Retina (tissue), 1 donor: ENCODE results near the gene DCUN1D2.

Experiments
- DNase-seq: peaks from one replicate; pipeline ENCODE4 v3.0.0-alpha.2; 2016

Gene DCUN1D2

GRCh38 chr13:113518076-113518803 lies 27.7 kb upstream of the DCUN1D2 start:
- no peak for DNase-seq

- DNase-seq: no peak
Observed at GRCh38 chr13:113514847-113515246, 24.3 kb upstream of the DCUN1D2 start.

DNA sequence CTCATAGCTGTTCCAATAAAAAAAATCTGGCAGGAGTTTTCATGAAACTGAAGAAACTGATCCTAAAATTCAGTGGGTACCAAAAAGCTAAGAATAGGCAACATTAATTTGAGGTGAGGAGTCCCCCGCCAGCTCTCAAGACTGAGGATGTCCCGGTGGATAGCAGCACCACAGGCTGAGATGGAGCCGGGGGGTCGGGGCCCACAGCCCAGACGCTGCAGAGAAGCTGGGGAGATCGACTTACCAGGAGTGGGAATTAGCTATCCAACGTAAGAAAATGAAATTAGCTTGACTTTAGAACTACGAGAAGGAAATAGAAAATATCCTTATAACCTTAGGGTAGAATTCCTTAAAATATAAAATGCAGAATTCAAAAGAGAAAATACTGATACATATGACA lies 23.2 kb upstream of the DCUN1D2 start:
- no peak for DNase-seq

DNA sequence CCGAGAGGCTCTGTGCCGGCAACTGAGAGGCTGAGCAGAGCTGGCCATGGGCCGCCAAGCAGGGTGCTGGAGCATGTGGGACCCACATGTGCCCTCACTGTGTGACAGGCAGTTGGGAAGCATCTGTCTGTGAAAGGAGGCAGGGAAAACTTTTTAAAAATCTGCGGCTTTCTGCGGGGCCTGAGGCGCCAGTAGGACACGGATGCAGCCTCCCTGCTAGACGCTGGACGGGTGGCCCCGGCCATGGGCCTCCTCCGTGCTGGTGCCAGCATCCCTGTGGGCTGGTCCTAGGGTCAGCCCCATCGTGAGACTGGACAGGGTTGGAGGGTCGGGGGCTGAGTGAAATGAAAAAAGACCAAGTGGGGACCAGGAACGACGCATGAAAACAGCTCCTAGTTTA lies 20.9 kb upstream of the DCUN1D2 start:
- no peak for DNase-seq

DNA sequence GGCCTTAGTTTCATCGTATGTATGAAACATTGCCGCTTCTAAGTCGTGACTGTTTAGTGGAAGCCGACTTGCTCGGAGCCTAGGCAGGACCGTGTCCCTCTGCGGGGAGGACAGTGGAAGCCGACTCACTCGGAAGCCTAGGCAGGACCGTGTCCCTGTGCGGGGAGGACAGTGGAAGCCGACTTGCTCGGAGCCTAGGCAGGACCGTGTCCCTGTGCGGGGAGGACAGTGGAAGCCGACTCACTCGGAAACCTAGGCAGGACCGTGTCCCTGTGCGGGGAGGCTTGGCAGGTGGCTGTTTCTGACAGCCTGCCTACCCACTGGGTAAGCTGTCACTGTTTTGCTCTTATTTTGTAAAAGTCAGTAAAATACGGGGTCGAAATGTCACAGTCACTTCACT lies 20.4 kb upstream of the DCUN1D2 start:
- no peak for DNase-seq

DNA sequence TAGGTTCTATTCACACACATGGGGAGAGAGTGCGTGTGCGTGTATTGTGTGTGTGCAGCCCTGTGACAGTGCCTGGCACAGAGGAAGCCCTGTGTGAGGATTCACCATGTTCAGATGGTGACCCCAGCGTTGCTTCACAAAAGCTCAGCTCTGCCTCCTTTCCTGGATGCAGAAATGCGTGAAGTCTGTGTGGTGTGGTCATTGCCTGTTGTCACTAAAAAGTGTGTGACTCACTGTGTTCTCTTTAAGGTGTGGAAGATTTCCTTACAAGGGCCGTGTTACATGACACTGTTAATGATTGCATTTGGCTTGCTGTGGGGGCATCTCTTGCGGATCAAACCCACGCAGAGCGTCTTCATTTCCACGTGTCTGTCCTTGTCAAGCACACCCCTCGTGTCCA lies 19.5 kb upstream of the DCUN1D2 start:
- DNase-seq: no peak

DNA sequence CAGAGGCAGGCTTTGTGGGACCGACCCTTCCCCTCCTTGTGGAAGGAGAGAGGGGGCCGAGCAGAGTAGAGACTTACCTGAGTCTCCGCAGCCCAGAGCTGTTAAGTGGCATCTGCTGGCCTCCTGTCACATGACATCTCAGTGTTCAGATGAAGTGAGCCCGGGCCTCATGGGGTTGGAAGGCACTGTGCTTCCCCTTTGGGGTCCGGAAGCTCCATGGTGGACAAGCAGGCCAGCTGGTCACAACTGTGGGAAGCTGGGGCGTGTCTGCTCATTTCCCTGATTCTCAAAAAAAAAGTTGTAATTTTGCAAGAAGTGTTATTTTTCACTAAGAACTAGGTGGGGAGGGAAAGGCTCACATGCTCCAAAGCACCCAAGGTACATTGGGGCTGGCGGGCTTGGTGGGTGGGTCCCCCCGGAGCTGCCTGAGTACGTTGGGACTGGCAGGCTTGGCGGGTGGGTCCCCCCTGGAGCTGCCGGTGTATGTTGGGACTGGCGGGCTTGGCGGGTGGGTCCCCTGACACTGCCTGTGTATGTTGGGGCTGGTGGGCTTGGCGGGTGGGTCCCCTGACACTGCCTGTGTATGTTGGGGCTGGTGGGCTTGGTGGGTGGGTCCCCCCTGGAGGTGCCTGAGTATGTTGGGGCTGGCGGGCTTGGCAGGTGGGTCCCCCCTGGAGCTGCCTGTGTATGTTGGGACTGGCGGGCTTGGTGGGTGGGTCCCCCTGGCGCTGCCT lies 18.2 kb upstream of the DCUN1D2 start:
- no peak for DNase-seq

- DNase-seq: no peak
Observed at GRCh38 chr13:113507505-113508345, 17.2 kb upstream of the DCUN1D2 start.

DNA sequence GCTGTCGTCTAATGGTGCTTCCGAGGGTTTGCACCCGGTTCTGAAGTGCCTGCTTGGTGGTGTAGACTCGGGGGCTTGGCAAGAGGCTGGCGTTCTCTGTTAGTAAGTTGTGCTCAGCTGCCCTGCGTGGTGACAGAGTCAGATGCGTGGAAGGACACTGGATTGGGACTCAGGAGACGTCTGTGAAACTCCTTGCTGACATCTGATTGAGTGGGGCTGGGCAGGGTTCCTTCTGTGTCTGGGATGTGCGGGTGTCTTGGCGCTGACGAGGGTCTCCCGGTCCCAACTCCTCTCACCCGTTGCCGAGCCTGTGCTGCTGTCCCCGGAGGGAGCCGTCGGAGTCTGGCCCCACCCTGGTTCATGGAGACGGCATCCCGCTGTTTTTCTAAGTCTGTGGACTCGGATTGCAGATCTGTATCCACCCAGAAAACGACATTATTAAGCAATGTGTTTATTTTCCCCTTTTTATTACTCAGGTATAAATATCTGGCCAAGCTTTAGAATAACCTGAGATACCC lies 16.4 kb upstream of the DCUN1D2 start:
- DNase-seq: no peak

GRCh38 chr13:113506025-113506685 lies 15.6 kb upstream of the DCUN1D2 start:
- no peak for DNase-seq

- no peak for DNase-seq
Observed at GRCh38 chr13:113502686-113503085, 12.2 kb upstream of the DCUN1D2 start.

GRCh38 chr13:113500530-113501265 lies 10.2 kb upstream of the DCUN1D2 start:
- DNase-seq: no peak

GRCh38 chr13:113499936-113500335 lies 9.4 kb upstream of the DCUN1D2 start:
- no peak for DNase-seq

GRCh38 chr13:113498905-113499304 lies 8.4 kb upstream of the DCUN1D2 start:
- DNase-seq: no peak

DNA sequence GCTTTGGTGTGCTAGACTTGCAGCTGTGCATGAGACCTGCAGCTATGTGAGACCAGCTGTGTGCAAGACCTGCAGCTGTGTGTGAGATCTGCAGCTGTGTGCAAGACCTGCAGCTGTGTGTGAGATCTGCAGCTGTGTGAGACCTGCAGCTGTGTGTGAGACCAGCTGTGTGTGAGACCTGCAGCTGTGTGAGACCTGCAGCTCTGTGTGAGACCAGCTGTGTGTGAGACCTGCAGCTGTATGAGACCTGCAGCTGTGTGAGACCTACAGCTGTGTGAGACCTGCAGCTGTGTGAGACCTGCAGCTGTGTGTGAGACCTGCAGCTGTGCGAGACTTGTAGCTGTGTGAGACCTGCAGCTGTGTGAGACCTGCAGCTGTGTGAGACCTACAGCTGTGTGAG lies 6.7 kb upstream of the DCUN1D2 start:
- no peak for DNase-seq

- peak; percentile 55 for DNase-seq
Observed at GRCh38 chr13:113495494-113496210, 5.1 kb upstream of the DCUN1D2 start.

GRCh38 chr13:113493315-113493951 lies 2.9 kb upstream of the DCUN1D2 start:
- DNase-seq: no peak

DNA sequence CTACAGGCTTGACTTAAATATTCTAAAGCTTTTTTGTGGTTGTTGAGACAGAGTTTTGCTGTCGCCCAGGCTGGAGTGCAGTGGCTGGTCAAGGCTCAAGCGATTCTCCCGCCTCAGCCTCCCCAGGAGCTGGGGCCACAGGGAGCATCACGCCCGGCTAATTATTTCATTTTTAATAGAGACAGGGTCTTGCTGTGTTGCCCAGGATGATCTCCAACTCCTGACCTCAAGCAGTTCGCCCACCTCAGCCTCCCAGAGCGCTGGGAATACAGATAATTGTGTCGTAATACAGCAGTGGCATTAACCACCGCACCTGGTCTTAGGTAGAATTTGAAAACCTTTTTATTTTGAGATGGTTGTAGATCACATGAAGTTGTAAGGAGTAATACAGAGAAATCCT lies 1.5 kb upstream of the DCUN1D2 start:
- no peak for DNase-seq

DNA sequence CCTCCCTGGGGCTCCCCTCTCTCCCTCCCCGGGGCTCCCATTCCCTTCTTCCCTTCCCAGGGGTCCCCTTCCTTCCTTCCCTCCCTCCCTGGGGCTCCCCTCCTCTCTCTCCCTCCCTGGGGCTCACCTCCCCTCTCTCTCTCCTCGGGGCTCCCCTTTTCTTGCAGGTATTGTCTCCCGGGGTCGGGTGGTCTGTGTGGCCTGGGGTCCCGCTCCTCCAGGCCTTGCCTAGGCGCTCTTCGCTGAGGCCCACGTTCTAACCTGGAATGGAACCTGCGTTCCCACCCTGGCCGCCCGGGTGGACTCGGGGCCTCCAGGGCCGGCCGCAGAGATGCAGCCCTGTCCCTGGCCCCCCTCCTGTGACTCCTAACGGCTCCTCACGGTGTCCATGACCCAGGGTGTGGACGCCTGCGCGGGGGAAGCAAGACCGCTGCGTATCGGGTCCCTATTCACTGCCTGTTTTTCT lies 940 bp upstream of the DCUN1D2 start:
- peak; percentile 67 for DNase-seq
